GM21529 (cell line): Measurements from ENCODE around the gene SIDT2.
A peak's percentile ranks its signal among the peaks of the same experiment; 100 is the strongest.

ENCODE experiments used
- ATAC-seq: cut with Tn5 transposase; IDR thresholded peaks from one replicate; pipeline ENCODE4 v1.9.1; 2021; ENCODE audit not compliant: unreplicated experiment

The SIDT2 gene

GRCh38 chr11:117220999-117221774 is 42.6 kb downstream of the SIDT2 start:
- no peak for ATAC-seq

- ATAC-seq: no peak
These were observed 43.4 kb downstream of the SIDT2 start for GRCh38 chr11:117221775-117222517.

- ATAC-seq: no peak
These were observed 44.6 kb downstream of the SIDT2 start for GRCh38 chr11:117222991-117223740.

GRCh38 chr11:117223741-117224689 is 45.5 kb downstream of the SIDT2 start:
- ATAC-seq: no peak

GRCh38 chr11:117225553-117226170 is 47.1 kb downstream of the SIDT2 start:
- ATAC-seq: no peak

GRCh38 chr11:117226388-117227385 is 48.1 kb downstream of the SIDT2 start:
- peak; percentile 65 for ATAC-seq

- ATAC-seq: no peak
These were observed 49.5 kb downstream of the SIDT2 start for GRCh38 chr11:117228091-117228490.

GRCh38 chr11:117229411-117229810 is 50.9 kb downstream of the SIDT2 start:
- no peak for ATAC-seq

GRCh38 chr11:117229931-117230285 is 51.4 kb downstream of the SIDT2 start:
- no peak for ATAC-seq

GRCh38 chr11:117230286-117230961 is 51.9 kb downstream of the SIDT2 start:
- no peak for ATAC-seq

GRCh38 chr11:117230999-117231841 is 52.7 kb downstream of the SIDT2 start:
- no peak for ATAC-seq

GRCh38 chr11:117231842-117232091 is 53.2 kb downstream of the SIDT2 start, which contains the start of gene PCSK7:
Gene PCSK7, minus strand, starts transcription at chr11:117232073. Its CDS starts 2,229 bp downstream, at chr11:117229844.
- no peak for ATAC-seq

GRCh38 chr11:117232092-117232878 is 53.7 kb downstream of the SIDT2 start, which contains the start of gene RNF214:
Gene RNF214, plus strand, starts transcription at chr11:117232671. Its CDS starts 1,602 bp downstream, at chr11:117234273.
- ATAC-seq: peak; percentile 66

- ATAC-seq: no peak
These were observed 54.4 kb downstream of the SIDT2 start for GRCh38 chr11:117232911-117233409.

- no peak for ATAC-seq
These were observed 59.7 kb downstream of the SIDT2 start for GRCh38 chr11:117238221-117238620.

GRCh38 chr11:117239295-117239694 is 60.8 kb downstream of the SIDT2 start:
- no peak for ATAC-seq
